ENCODE measurements around the gene KRT3.

GRCh38 chr12:52811191-52812072, 15.5 kb upstream of the KRT3 start:
- no peak for TF ChIP-seq CTCF (IDR thresholded peaks at IDR 0.05)
- no peak for TF ChIP-seq POLR2A (IDR thresholded peaks at IDR 0.05)
- TF ChIP-seq POLR2AphosphoS5 (IDR thresholded peaks at IDR 0.05), result no peak
